Activated T-helper 17 cell treated with anti-CD3 and anti-CD28 coated beads, Interleukin-2, amount 50 U/mL, for 72 hours (primary cell): Measurements from ENCODE around the gene ZNHIT1. TPM values are rescaled to one million over a fixed set of nuclear protein-coding genes. Genes with fewer than 3 reads are reported as not detected.

Experiments
- ATAC-seq: fragments of 150-1000 bp; cut with Tn5 transposase; replicated peaks from 2 replicates; pipeline ENCODE4 v1.10.0; 2021; ENCODE audit warnings: mild to moderate bottlenecking, moderate library complexity
- H3K27ac Mint-ChIP-seq: one replicate; pipeline ENCODE4 v1.8.0; 2022; ENCODE audit warnings: mixed read lengths
- H3K27me3 Mint-ChIP-seq: one replicate; pipeline ENCODE4 v1.8.0; 2022; ENCODE audit warnings: mixed read lengths
- H3K36me3 Mint-ChIP-seq: one replicate; pipeline ENCODE4 v1.8.0; 2022; ENCODE audit warnings: low read depth, mild to moderate bottlenecking, mixed read lengths
- H3K4me1 Mint-ChIP-seq: one replicate; pipeline ENCODE4 v1.8.0; 2022; ENCODE audit warnings: mixed read lengths
- H3K4me3 Mint-ChIP-seq: one replicate; pipeline ENCODE4 v1.8.0; 2022; ENCODE audit warnings: mild to moderate bottlenecking, mixed read lengths
- H3K9me3 Mint-ChIP-seq: one replicate; pipeline ENCODE4 v1.8.0; 2022; ENCODE audit warnings: mixed read lengths
- total RNA-seq, 2 donors: library from RNA; stranded (reverse); gene quantifications; one replicate each; pipeline ENCODE4 v1.2.3, GENCODE V29; 2022

ZNHIT1 gene
- total RNA-seq, 2 donors from 2014 or later: 49.3 to 56.8 TPM

DNA sequence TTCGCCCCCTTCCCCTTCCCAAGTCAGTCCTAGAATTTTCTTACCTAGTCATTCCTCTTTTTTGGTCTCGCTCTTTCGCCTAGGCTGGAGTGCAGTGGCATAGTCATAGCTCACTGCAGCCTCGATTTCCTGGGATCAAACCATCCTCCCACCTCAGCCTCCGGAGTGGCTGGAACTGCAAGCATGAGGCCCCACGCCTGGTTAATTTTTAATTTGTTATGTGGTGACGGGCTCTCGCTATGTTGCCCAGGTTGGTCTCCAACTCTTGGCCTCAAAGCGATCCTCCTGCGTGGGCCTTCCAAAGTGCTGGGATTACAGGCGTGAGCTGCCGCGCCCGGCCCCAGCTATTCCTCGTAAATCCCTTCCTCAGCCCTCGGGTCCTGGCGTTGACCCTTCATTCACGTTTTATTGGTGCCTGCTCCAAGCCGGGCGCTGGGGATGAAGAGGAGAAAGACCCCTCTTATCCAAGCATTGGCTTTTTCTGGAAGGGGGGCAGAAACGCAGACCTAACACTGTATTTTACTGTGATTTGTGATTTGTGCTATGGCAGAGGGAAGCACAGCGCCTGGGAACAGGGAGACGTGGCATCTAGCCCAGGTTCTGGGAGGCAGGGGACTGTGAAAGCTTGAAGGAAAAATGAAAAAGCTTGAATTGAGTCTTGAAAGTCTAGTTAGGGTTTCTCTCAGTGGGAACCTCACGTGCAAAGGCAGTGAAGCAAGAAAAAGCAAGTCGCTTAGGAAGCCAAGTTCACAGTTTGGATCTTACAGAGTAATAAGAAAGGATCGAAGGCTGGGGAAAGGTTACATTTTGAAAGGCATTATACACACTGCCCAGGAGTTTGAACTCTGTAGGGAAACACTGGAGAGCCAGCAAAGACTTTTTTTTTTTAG lies 516 bp downstream of the ZNHIT1 start:
- Mint-ChIP-seq H3K27ac (peak overlapping the region; percentile 93), H3K9me3 (no peaks in the 10 kb centered on the region), H3K36me3 (peaks cover 69% of the 10 kb centered on the region), H3K27me3 (no peaks in the 10 kb centered on the region), H3K4me3 (peak overlapping the region; percentile 95), H3K4me1 (peaks cover 11% of the 10 kb centered on the region)
- peak; percentile 15 for ATAC-seq

GRCh38 chr7:101220295-101220694 lies 2.3 kb downstream of the ZNHIT1 start:
- Mint-ChIP-seq H3K27me3 (no peaks in the 10 kb centered on the region), H3K36me3 (peaks cover 69% of the 10 kb centered on the region), H3K27ac (no peak overlapping the region), H3K9me3 (no peaks in the 10 kb centered on the region), H3K4me1 (peaks cover 11% of the 10 kb centered on the region), H3K4me3 (peak overlapping the region; percentile 95)
- ATAC-seq: no peak

DNA sequence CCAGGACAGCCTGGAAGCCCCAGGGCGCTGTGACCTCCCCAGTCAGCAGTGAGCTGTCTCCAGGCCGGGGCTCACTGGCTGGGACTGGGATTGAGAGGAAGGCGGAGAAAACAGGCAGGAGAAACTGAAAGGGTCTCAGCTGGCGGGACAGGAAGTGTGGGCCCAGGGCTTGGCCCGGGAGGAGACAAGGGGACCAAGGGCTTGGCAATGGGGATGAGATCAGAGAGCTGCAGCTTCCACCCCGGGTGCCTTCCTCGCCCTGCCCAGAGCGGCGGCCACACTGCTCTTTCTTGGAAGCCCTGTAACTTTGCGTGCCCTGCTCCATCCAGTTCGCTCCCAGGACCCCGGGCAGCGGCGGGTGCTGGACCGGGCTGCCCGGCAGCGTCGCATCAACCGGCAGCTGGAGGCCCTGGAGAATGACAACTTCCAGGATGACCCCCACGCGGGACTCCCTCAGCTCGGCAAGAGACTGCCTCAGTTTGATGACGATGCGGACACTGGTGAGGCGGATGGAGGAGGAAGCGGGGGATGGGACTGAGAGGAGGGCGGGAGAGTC lies 4.4 kb downstream of the ZNHIT1 start:
- Mint-ChIP-seq H3K9me3 (no peaks in the 10 kb centered on the region), H3K4me1 (peaks cover 4% of the 10 kb centered on the region), H3K4me3 (no peak overlapping the region), H3K27ac (no peak overlapping the region), H3K36me3 (peaks cover 74% of the 10 kb centered on the region), H3K27me3 (no peaks in the 10 kb centered on the region)
- no peak for ATAC-seq

DNA sequence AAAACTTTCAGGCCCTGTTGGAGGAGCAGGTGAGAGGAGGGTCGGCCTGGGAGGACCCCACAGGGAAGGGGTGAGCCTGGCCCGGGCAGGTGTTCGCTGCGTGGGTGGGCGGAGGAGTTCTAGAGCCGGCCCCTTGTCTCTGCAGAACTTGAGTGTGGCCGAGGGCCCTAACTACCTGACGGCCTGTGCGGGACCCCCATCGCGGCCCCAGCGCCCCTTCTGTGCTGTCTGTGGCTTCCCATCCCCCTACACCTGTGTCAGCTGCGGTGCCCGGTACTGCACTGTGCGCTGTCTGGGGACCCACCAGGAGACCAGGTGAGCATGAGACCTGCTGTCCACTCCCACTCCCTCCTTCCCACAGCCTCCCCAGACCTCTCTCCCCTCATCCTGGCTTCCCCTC lies 5.6 kb downstream of the ZNHIT1 start:
- no peak for ATAC-seq
- H3K27me3 Mint-ChIP-seq: no peaks in the 10 kb centered on the region
- no peaks in the 10 kb centered on the region for H3K9me3 Mint-ChIP-seq
- H3K4me3 Mint-ChIP-seq: no peak overlapping the region
- peaks cover 75% of the 10 kb centered on the region for H3K36me3 Mint-ChIP-seq
- H3K27ac Mint-ChIP-seq: no peak overlapping the region
- H3K4me1 Mint-ChIP-seq: peaks cover 4% of the 10 kb centered on the region

GRCh38 chr7:101225650-101226049 lies 7.7 kb downstream of the ZNHIT1 start:
- Mint-ChIP-seq H3K4me3 (no peak overlapping the region), H3K27me3 (no peaks in the 10 kb centered on the region), H3K36me3 (peaks cover 87% of the 10 kb centered on the region), H3K9me3 (no peaks in the 10 kb centered on the region), H3K4me1 (no peaks in the 10 kb centered on the region), H3K27ac (no peak overlapping the region)
- no peak for ATAC-seq

DNA sequence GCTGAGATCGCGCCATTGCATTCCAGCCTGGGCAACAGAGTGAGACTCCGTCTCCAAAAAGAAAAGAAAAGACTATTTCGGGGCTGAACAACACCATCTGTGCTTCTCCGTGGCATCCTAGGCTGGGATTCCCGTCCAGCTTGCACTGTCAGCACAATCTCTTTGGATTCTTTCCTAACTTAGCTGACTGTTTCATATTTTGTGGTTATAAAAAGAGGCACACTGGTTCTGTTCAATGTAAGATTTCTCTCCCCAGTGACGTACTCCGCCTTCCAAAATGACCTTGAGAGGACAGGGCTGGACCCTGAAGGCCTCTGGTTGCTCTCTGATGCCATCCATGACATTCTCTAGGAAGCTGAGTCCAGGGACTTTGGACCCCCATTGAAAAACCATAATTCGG lies 8.8 kb downstream of the ZNHIT1 start:
- H3K9me3 Mint-ChIP-seq: no peaks in the 10 kb centered on the region
- no peak overlapping the region for H3K27ac Mint-ChIP-seq
- H3K36me3 Mint-ChIP-seq: peaks cover 84% of the 10 kb centered on the region
- no peak overlapping the region for H3K4me3 Mint-ChIP-seq
- ATAC-seq: no peak
- no peaks in the 10 kb centered on the region for H3K27me3 Mint-ChIP-seq
- no peaks in the 10 kb centered on the region for H3K4me1 Mint-ChIP-seq

DNA sequence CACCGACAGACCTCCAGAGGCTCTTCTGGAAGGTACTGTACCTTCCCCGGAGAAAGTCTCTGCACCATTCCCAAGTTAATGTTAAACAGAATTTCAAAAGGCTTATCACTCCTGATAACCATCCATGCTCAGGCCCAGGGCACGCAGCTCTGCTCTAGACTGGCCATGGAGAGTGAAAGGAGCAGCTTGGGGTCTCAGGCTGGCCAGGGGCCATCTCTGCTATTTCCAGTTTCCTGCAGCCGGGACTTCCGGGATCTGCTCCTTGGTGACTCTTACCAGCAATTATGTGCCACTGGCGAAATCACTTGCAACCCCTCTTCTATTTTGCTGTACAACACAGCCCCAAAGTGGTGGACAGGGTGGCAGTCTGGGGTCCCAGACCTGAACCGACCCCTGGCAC lies 13.7 kb downstream of the ZNHIT1 start:
- Mint-ChIP-seq H3K27me3 (no peaks in the 10 kb centered on the region), H3K36me3 (peaks cover 38% of the 10 kb centered on the region), H3K9me3 (no peaks in the 10 kb centered on the region), H3K27ac (no peak overlapping the region), H3K4me1 (no peaks in the 10 kb centered on the region), H3K4me3 (no peak overlapping the region)
- ATAC-seq: no peak

DNA sequence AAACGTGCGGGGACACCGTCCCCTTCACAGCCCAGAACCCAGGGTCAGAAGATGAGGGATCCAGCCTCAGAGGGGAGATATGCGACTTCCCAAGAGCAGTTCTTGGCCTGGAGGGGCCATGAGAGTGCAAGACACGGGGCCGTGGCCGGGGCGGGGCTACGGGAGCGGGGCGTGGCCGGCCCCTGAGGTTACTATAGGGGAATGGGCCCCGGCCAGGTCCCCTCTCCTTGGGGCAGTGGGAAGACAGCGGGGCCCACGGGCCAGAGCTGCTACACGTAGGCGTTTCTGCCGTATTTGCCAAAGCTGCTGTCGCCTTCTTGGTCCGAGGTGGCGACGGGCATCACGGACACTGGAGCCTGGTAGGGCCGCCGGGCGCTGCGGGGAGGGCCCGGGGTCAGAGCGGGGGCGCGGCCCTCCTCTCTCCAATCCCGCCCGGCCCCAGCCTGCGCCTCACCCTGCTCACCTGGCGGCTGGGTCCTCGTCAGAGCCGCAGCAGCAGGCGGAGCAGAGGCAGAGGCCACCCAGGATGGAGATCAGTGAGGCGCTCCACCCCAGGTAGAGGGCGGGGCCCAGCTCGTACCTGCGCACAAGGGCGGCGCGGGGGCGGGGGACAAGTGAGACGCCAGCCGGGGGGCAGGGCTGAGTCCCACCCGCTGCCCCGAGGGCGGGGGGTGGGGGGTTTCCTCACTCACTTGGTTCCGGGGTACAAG lies 14.3 kb downstream of the ZNHIT1 start:
- H3K4me3 Mint-ChIP-seq: no peak overlapping the region
- H3K27me3 Mint-ChIP-seq: no peaks in the 10 kb centered on the region
- no peak for ATAC-seq
- H3K27ac Mint-ChIP-seq: no peak overlapping the region
- no peaks in the 10 kb centered on the region for H3K9me3 Mint-ChIP-seq
- peaks cover 32% of the 10 kb centered on the region for H3K36me3 Mint-ChIP-seq
- no peaks in the 10 kb centered on the region for H3K4me1 Mint-ChIP-seq

DNA sequence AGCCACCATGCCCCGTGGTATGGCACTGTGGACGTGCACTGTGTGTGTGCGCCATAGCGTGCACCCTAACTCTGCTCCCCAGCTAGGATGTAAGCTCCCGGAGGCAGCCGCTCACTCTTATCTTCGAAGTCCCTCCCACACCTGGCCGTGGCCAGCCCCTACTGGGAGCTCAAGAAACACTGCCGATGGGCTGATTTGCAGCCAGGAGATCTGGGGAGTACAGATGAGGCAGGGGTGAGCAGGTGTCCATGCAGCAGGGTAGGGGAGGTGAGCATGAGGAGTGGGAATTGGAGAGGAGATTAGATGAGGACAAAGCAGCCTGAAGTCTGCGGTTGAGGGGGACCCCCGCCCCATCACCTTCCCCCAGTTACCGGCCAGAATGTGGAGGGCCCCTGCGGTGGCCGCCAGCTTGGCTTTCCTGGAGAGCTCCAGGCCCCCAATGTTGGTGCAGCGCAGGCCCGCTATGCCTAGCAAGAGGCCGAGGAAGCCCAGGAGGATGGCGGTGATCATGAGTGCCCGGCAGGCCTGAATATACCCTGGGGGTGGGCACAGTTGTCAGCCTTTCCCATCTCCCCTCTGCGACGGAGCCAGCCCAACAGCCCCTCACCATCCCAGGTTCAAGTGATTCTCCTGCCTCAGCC lies 16.1 kb downstream of the ZNHIT1 start:
- H3K27ac Mint-ChIP-seq: no peak overlapping the region
- no peak for ATAC-seq
- no peak overlapping the region for H3K4me3 Mint-ChIP-seq
- peaks cover 17% of the 10 kb centered on the region for H3K36me3 Mint-ChIP-seq
- no peaks in the 10 kb centered on the region for H3K4me1 Mint-ChIP-seq
- H3K27me3 Mint-ChIP-seq: no peaks in the 10 kb centered on the region
- no peaks in the 10 kb centered on the region for H3K9me3 Mint-ChIP-seq

- no peaks in the 10 kb centered on the region for H3K9me3 Mint-ChIP-seq
- no peak overlapping the region for H3K4me3 Mint-ChIP-seq
- no peaks in the 10 kb centered on the region for H3K27me3 Mint-ChIP-seq
- H3K4me1 Mint-ChIP-seq: no peaks in the 10 kb centered on the region
- peaks cover 19% of the 10 kb centered on the region for H3K36me3 Mint-ChIP-seq
- ATAC-seq: no peak
- no peak overlapping the region for H3K27ac Mint-ChIP-seq
Observed at GRCh38 chr7:101234636-101235035, 16.7 kb downstream of the ZNHIT1 start.

- H3K4me3 Mint-ChIP-seq: no peak overlapping the region
- no peak for ATAC-seq
- H3K27me3 Mint-ChIP-seq: no peaks in the 10 kb centered on the region
- no peak overlapping the region for H3K27ac Mint-ChIP-seq
- H3K4me1 Mint-ChIP-seq: no peaks in the 10 kb centered on the region
- peaks cover 23% of the 10 kb centered on the region for H3K36me3 Mint-ChIP-seq
- no peaks in the 10 kb centered on the region for H3K9me3 Mint-ChIP-seq
Observed at GRCh38 chr7:101235050-101235449, 17.1 kb downstream of the ZNHIT1 start.

DNA sequence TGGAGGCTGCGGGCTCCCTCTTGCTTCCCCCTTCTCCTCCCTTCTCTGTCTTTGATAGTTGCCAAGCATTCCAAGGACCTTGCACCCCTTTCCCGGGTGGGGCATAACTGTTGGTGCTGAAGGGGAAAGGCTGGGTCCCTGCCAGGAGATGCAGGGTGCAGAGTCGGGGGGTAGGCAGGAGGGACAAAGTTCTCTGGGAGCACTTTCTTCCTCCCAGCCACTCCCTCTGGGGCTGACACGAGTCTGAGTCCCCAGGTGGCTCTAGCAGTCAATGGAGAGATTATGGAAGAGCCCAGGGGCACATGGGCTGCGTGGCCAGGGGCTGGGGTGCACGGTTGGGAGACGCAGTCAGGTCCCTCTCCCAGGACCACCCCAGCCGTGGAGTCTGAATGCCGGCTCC lies 17.6 kb downstream of the ZNHIT1 start:
- H3K4me3 Mint-ChIP-seq: no peak overlapping the region
- peaks cover 25% of the 10 kb centered on the region for H3K36me3 Mint-ChIP-seq
- no peaks in the 10 kb centered on the region for H3K27me3 Mint-ChIP-seq
- H3K4me1 Mint-ChIP-seq: no peaks in the 10 kb centered on the region
- no peak for ATAC-seq
- H3K27ac Mint-ChIP-seq: no peak overlapping the region
- no peaks in the 10 kb centered on the region for H3K9me3 Mint-ChIP-seq

DNA sequence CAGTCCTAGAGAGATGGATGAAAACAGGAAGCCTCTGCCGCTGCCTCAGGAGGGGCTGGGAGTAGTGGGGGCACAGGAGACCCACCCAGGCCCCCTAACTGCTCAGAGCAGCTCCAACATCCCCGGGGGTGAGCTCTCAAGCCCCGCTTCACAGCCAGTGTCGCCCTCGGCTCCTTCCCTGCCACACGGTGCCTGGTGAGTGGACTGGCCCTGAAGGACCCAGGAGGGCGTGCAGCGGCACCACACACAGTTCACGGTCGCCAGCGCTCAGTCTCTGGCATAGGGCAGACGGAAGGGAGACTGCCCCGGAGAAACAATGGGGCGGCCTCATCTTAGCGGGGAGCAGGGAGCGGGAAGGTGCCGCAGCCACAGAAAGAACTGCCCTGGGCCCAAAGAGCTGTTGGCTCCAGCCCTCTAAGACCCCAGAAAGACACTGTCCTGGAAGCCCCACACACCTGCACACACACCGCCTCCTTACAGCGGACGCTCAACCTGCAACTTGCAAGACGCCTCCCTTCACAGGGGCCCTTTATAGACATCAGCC lies 18.4 kb downstream of the ZNHIT1 start:
- H3K4me3 Mint-ChIP-seq: no peak overlapping the region
- H3K4me1 Mint-ChIP-seq: no peaks in the 10 kb centered on the region
- peaks cover 28% of the 10 kb centered on the region for H3K36me3 Mint-ChIP-seq
- H3K27me3 Mint-ChIP-seq: no peaks in the 10 kb centered on the region
- no peak for ATAC-seq
- H3K9me3 Mint-ChIP-seq: no peaks in the 10 kb centered on the region
- H3K27ac Mint-ChIP-seq: no peak overlapping the region
